ENCODE data around the gene GREB1L.
"Not testable (repeated sequence)": the region's sequence is repeated elsewhere in the genome, so short reads cannot be mapped to it uniquely, and the experiment has no call there.

GRCh38 chr18:21278218-21278617, 36.2 kb downstream of the GREB1L start:
- TF ChIP-seq CTCF (IDR thresholded peaks at IDR 0.05; ENCODE audit: insufficient read depth, low read length); GABPA (IDR thresholded peaks at IDR 0.05; ENCODE audit: low read depth): not testable (repeated sequence)

Measured in HL-60 (cell line).